Measurements from ENCODE around the gene ARL2BP. TPM values are rescaled to one million over a fixed set of nuclear protein-coding genes. Genes with fewer than 3 reads are reported as not detected.

ARL2BP gene
- total and polyA plus RNA-seq, 9 of the 15 experiments (the other 6 are each of a cell fraction or from before 2014, with no cell fraction given): 16.7 to 41.8 (median 27.2) TPM

DNA sequence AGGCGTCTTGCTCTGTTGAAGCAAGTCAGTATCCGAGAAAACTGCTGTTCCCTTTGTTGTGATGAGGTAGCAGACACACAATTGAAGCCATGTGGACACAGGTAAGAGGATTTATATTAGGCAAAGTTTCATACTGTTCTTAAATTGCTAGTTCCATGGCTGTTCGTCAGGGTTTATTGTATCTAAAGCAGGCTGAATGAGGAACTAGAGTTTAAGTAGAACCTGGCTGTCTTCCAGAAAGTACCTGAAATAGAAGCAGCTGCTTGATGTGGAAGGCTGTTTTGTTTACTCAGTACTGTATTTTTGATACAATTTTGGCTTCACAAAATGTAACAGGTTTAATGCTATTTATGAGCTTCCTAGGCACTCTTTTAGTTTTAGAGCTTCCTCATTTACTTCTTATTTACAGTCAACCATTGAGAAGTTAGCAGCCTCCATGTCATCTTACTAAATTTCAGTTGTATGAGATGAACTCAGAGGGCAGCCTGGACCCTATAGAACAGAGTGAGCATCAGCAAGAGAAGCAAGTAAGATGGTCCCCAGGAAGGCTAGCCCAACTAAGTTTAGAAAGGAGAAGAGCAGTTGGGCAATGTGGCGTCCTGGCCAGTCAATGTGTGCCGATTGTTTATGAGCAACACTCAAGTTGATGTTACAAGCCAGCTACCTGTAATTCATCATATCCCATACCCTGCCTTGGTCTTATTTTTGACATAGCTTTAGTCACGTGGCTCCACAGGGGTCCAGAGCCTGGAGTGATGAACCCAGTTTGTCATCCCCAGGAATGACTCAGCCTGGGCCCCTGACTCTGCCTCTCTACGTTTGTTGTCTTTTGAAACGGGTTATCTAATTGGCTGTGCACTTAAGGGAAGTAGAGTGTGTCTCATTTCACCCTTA lies 9.7 kb upstream of the ARL2BP start (continued):
- TF ChIP-seq HNRNPL (IDR thresholded peaks at IDR 0.05; ENCODE audit: low read depth, low read length): no peak
- no peak for TF ChIP-seq NCOA2 (IDR thresholded peaks at IDR 0.05; ENCODE audit: partially characterized antibody in 2 of 2)
- TF ChIP-seq TOE1 (IDR thresholded peaks at IDR 0.05; ENCODE audit: borderline replicate concordance): 0 out of 2 replicates have a peak, but pooled peaks have one; percentile 26
- TF ChIP-seq TOE1 (CRISPR knock-in tag; IDR thresholded peaks at IDR 0.05; ENCODE audit: borderline replicate concordance, low read depth): no peak
- no peak for TF ChIP-seq STAT5A (IDR thresholded peaks at IDR 0.05; ENCODE audit: borderline replicate concordance, low read length)
- no peak for TF ChIP-seq THRAP3 (IDR thresholded peaks at IDR 0.05; ENCODE audit: borderline replicate concordance)
- TF ChIP-seq, protein P1, sequence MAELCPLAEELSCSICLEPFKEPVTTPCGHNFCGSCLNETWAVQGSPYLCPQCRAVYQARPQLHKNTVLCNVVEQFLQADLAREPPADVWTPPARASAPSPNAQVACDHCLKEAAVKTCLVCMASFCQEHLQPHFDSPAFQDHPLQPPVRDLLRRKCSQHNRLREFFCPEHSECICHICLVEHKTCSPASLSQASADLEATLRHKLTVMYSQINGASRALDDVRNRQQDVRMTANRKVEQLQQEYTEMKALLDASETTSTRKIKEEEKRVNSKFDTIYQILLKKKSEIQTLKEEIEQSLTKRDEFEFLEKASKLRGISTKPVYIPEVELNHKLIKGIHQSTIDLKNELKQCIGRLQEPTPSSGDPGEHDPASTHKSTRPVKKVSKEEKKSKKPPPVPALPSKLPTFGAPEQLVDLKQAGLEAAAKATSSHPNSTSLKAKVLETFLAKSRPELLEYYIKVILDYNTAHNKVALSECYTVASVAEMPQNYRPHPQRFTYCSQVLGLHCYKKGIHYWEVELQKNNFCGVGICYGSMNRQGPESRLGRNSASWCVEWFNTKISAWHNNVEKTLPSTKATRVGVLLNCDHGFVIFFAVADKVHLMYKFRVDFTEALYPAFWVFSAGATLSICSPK (IDR thresholded peaks at IDR 0.05; ENCODE audit: borderline replicate concordance): no peak
- TF ChIP-seq, protein P2, sequence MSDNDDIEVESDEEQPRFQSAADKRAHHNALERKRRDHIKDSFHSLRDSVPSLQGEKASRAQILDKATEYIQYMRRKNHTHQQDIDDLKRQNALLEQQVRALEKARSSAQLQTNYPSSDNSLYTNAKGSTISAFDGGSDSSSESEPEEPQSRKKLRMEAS (CRISPR knock-in tag; IDR thresholded peaks at IDR 0.05): peak; percentile 37; the same call in 1 of the 2 replicates
- TF ChIP-seq, protein P3, sequence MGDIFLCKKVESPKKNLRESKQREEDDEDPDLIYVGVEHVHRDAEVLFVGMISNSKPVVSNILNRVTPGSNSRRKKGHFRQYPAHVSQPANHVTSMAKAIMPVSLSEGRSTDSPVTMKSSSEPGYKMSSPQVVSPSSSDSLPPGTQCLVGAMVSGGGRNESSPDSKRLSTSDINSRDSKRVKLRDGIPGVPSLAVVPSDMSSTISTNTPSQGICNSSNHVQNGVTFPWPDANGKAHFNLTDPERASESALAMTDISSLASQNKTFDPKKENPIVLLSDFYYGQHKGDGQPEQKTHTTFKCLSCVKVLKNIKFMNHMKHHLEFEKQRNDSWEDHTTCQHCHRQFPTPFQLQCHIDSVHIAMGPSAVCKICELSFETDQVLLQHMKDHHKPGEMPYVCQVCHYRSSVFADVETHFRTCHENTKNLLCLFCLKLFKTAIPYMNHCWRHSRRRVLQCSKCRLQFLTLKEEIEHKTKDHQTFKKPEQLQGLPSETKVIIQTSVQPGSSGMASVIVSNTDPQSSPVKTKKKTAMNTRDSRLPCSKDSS (IDR thresholded peaks at IDR 0.05; ENCODE audit: low read depth, partially characterized antibody): no peak
- TF ChIP-seq, protein P4, sequence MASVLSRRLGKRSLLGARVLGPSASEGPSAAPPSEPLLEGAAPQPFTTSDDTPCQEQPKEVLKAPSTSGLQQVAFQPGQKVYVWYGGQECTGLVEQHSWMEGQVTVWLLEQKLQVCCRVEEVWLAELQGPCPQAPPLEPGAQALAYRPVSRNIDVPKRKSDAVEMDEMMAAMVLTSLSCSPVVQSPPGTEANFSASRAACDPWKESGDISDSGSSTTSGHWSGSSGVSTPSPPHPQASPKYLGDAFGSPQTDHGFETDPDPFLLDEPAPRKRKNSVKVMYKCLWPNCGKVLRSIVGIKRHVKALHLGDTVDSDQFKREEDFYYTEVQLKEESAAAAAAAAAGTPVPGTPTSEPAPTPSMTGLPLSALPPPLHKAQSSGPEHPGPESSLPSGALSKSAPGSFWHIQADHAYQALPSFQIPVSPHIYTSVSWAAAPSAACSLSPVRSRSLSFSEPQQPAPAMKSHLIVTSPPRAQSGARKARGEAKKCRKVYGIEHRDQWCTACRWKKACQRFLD (CRISPR knock-in tag; IDR thresholded peaks at IDR 0.05): no peak
- no peak for TF ChIP-seq ZNF274 (IDR thresholded peaks at IDR 0.05; ENCODE audit: borderline replicate concordance, low read depth, low read length)
- TF ChIP-seq PTTG1 (tag; IDR thresholded peaks at IDR 0.05; ENCODE audit: low read depth): no peak
- TF ChIP-seq, protein P5, sequence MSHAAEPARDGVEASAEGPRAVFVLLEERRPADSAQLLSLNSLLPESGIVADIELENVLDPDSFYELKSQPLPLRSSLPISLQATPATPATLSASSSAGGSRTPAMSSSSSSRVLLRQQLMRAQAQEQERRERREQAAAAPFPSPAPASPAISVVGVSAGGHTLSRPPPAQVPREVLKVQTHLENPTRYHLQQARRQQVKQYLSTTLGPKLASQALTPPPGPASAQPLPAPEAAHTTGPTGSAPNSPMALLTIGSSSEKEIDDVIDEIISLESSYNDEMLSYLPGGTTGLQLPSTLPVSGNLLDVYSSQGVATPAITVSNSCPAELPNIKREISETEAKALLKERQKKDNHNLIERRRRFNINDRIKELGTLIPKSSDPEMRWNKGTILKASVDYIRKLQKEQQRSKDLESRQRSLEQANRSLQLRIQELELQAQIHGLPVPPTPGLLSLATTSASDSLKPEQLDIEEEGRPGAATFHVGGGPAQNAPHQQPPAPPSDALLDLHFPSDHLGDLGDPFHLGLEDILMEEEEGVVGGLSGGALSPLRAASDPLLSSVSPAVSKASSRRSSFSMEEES (CRISPR knock-in tag; IDR thresholded peaks at IDR 0.05): 0 out of 2 replicates have a peak, but pooled peaks have one; percentile 12
- no peak for TF ChIP-seq PYGO2 (tag; IDR thresholded peaks at IDR 0.05)
- no peak for TF ChIP-seq ETV5 (CRISPR knock-in tag; IDR thresholded peaks at IDR 0.05; ENCODE audit: low read depth)
- no peak for TF ChIP-seq ZNF140 (CRISPR knock-in tag; IDR thresholded peaks at IDR 0.05)
- TF ChIP-seq DNMT1 (IDR thresholded peaks at IDR 0.05): no peak
- TF ChIP-seq RBM17 (IDR thresholded peaks at IDR 0.05; ENCODE audit: borderline replicate concordance, low read depth, low read length): no peak
- TF ChIP-seq RAD51 (IDR thresholded peaks at IDR 0.05; ENCODE audit: borderline replicate concordance, low read depth): peak; percentile 64; the same call in 1 of the 2 replicates
- no peak for TF ChIP-seq FOXJ3 (CRISPR knock-in tag; IDR thresholded peaks at IDR 0.05)

Data from K562 (cell line).